Adrenal gland (tissue), 5 donors: ENCODE measurements around the gene MYCBP.

Experiments used
- CTCF ChIP-seq, 6 experiments: fragments of 450-650 bp in 4 of 6; fragments of 200-600 bp in 2 of 6; sonication (generic) in 1 of 6; IDR thresholded peaks; 1 replicate in 5 of 6; 2 replicates in 1 of 6; pipeline versions ENCODE4 v1.5.1 to v1.8.0; 2016 to 2021; ENCODE audit warnings: antibody characterized with exemption in 6 of 6, mild to moderate bottlenecking in 2 of 6, moderate library complexity in 1 of 6
- POLR2A ChIP-seq, 2 donors: fragments of 450-650 bp; IDR thresholded peaks; one replicate each; pipeline ENCODE4 v1.6.1; 2017; ENCODE audit warnings: antibody characterized with exemption in 2 of 2, mild to moderate bottlenecking in 2 of 2, moderate library complexity in 1 of 2
- donor health status: DM: no; HTN: no; CAD: no.

GRCh38 chr1:38881487-38881886 is 8.3 kb upstream of the MYCBP start, which contains the start of gene GJA9:
- TF ChIP-seq CTCF (IDR thresholded peaks at IDR 0.05) (no peak), POLR2A (IDR thresholded peaks at IDR 0.05) (no peak)
